CD4-positive, alpha-beta T cell treated with Interleukin-15 for 4 hours (primary cell): Measurements from ENCODE around the gene SPINT2.
"Not testable (repeated sequence)": the region's sequence is repeated elsewhere in the genome, so short reads cannot be mapped to it uniquely, and the experiment has no call there.

Source experiments
- DNase-seq: peaks from one replicate; pipeline ENCODE4 v3.0.0-alpha.2; 2020; ENCODE audit warnings: low spot score

The SPINT2 gene

DNA sequence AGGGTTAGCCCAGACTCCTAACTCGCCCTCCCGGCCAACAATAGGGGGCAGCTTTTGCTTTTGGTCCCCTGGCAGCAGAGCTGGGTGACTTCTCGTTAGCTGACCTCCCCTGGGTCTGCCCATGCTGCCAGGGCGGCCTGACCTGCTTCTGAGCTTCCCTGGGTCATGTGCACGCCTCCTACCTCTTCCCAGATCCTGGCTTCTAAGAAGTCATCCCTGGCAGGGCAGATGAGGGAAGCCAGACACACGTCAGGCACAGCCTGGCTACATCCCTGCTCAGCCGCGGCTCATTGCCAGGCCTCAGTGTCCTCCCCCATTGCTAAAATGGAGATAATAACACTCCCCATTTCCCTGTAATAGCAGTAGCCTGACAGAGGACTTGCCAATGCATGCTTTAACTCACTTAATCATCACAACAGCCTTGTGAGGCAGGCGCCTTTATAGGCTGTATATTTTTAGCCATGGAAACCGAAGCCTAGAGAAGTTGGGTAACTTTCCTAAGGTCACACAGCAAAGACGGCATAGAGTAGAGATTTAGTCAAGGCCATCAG, 57.3 kb downstream of the SPINT2 start:
- DNase-seq: no peak

DNA sequence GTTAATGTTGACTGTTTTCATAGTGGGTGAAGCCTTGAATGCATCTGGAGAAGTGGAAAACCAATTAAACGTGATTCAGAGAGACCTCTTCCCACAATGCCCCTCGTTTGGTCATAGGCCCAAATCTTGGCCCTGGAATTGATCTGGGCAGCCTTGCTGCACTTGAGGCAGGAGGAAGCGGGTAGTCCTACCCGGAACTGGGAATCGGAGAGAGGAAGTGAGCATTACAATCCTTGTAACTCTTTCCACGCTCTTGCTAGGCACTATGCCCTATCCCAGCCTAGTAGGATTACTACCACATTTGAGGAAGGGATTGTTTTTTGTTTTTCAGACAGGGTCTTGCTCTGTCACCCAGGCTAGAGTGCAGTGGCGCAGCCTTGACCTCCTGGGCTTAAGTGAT, 58.9 kb downstream of the SPINT2 start:
- no peak for DNase-seq

- no peak for DNase-seq
These were observed 60.1 kb downstream of the SPINT2 start for GRCh38 chr19:38324431-38324830.

- DNase-seq: no peak
These were observed 62.2 kb downstream of the SPINT2 start for GRCh38 chr19:38326591-38326990.

GRCh38 chr19:38329651-38330050, 65.3 kb downstream of the SPINT2 start:
- DNase-seq: no peak

DNA sequence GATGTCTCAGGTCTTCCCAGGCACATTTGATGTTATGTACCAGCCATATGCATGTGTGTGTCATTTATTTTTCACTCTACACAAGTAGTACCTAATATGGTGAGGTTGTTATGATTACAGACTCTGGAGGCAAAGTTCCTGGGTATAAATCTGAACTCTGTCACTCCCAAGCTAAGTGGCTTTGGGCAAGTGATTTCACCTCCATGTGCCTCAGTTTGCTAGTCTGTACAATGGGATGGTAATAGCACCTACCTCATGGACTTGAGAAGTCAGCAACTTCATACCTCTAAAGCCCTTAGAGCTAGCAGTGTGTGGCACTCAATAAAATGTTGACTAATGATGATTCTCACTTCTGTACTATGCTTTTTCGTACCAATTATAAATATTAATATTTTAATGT, 67.4 kb downstream of the SPINT2 start:
- DNase-seq: no peak

- no peak for DNase-seq
These were observed 68.9 kb downstream of the SPINT2 start for GRCh38 chr19:38333245-38333644.

GRCh38 chr19:38335949-38336637, 71.7 kb downstream of the SPINT2 start:
- peak; percentile 94 for DNase-seq

- peak; percentile 96 for DNase-seq
These were observed 72.4 kb downstream of the SPINT2 start for GRCh38 chr19:38336638-38337359.

DNA sequence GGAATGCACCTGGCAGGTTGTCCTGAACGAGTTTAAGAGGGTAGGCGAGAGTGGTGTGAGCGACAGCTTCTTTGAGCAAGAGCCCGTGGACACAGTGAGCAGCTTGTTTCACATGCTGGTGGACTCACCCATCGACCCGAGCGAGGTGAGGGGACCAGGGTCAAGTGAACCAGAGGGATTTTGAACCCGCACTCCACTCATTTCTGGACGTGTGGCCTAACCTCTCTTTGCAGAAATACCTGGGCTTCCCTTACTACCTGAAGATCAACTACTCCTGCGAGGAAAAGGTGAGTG, 72.9 kb downstream of the SPINT2 start:
- no peak for DNase-seq

GRCh38 chr19:38339011-38339410, 74.6 kb downstream of the SPINT2 start:
- not testable (repeated sequence) for DNase-seq

- DNase-seq: no peak
These were observed 76.6 kb downstream of the SPINT2 start for GRCh38 chr19:38340927-38341326.
